Peyer's patch (tissue), 4 donors: ENCODE data around the gene IMMP1L.

Source experiments
- POLR2A ChIP-seq, 2 donors: fragments of 450-650 bp; IDR thresholded peaks; one replicate each; pipeline ENCODE4 v1.5.1; 2017; ENCODE audit warnings: antibody characterized with exemption in 2 of 2, mild to moderate bottlenecking in 2 of 2, moderate library complexity in 2 of 2
- TF ChIP-seq, protein P1 (sequence below), 6 experiments: fragments of 450-650 bp in 4 of 6; fragments of 200-600 bp in 2 of 6; sonication (generic) in 1 of 6; IDR thresholded peaks; one replicate each; pipeline ENCODE4 v1.5.1; 2017 to 2019; ENCODE audit warnings: antibody characterized with exemption in 6 of 6, mild to moderate bottlenecking in 3 of 6, moderate library complexity in 1 of 6

DNA sequence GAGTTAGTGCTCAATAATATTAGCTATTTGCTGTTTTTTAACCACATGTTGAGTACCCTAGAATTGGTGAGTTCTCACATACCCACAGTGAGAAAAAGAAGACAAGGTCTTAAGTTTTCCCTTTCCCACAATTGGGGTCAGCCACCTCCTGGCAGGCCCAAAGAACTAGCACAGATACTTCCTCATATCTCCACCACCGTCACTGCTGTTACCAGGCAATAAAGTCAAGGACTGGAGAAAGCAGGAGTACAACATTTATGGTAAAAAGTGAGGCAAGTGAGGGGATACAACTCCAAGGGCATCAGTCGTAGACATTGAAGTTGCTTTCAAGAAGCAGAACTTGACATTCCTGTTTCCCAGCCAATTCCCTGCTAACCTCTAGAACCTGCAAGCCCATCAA lies 19.8 kb upstream of the IMMP1L start:
- TF ChIP-seq, protein P1, sequence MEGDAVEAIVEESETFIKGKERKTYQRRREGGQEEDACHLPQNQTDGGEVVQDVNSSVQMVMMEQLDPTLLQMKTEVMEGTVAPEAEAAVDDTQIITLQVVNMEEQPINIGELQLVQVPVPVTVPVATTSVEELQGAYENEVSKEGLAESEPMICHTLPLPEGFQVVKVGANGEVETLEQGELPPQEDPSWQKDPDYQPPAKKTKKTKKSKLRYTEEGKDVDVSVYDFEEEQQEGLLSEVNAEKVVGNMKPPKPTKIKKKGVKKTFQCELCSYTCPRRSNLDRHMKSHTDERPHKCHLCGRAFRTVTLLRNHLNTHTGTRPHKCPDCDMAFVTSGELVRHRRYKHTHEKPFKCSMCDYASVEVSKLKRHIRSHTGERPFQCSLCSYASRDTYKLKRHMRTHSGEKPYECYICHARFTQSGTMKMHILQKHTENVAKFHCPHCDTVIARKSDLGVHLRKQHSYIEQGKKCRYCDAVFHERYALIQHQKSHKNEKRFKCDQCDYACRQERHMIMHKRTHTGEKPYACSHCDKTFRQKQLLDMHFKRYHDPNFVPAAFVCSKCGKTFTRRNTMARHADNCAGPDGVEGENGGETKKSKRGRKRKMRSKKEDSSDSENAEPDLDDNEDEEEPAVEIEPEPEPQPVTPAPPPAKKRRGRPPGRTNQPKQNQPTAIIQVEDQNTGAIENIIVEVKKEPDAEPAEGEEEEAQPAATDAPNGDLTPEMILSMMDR (IDR thresholded peaks at IDR 0.05) = no peak
- no peak for TF ChIP-seq POLR2A (IDR thresholded peaks at IDR 0.05)
